Endometrial microvascular endothelial cells (primary cell): Measurements from ENCODE around the gene SAMMSON. TPM values are rescaled to one million over a fixed set of nuclear protein-coding genes. Genes with fewer than 3 reads are reported as not detected.

ENCODE experiments used
- in situ Hi-C: cut with HindIII; loops from 2 replicates; pipeline ENCODE4 v1.10.0; 2017; ENCODE audit warnings: low sequenced_read_pairs, low pct_unique_long_range_greater_than_20kb; ENCODE audit errors: inconsistent ontology term
- total RNA-seq: library from RNA; depleted of rRNA; stranded (reverse); fragments of >200 nt; gene quantifications from one replicate; pipeline ENCODE4 v1.2.3, GENCODE V29; 2015; ENCODE audit errors: inconsistent ontology term

The SAMMSON gene
- total RNA-seq, 1 donor from 2014 or later, result not detected

DNA sequence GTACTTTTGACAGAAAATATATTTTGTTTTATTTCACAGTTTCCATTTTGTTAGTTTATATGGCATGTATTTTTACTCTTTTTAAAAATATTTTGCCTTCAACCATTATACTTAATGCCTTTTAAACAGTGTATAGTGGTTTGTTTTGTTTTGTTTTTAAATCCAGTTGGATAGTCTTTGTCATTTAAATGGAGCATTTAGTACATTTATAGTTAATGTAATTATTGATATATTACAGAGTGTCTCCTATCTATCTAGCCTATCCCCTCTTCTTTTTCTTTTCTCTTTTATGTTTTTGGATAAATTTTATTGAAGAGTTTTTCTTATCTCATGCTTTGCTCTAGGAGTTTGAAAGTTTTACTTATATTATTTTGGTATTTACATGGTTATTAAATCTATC, 3.6 kb downstream of the SAMMSON start:
- in situ Hi-C loops, result no loop called here

DNA sequence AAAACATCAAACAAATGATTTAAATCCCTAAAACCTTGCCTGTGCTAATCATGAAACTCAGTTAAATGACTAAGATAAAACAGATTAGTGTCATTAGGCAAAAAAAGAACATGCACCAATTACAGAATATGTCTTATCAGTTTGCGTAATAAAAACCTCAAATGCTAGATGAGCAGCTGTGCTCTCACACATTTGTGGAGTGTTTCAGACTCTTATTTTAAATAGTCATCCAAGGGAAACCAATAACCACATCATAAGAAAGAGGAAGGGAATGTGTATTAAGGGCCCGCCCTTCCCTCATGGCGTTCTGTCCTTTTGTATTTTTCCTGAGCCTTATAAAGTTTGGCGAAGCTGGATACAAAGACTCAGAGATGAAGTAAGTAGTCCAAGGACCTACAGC, 6.6 kb downstream of the SAMMSON start:
- in situ Hi-C loops, result no loop called here

DNA sequence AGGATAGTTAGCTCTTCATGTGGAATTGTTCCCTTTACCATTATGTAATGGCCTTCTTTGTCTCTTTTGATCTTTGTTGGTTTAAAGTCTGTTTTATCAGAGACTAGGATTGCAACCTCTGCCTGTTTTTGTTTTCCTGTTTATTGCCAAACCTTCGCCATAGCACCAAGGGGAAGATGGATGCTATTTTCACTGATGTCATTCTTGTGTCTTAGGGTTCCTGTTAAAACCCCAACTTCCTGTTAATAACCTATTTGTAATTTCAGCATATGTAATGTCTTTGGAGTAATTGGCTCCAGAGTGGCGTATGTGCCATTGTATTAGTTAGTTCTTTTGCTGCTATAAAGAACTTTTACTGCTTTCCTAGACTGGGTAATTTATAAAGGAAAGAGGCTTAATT, 10.8 kb downstream of the SAMMSON start:
- in situ Hi-C loops, result no loop called here

DNA sequence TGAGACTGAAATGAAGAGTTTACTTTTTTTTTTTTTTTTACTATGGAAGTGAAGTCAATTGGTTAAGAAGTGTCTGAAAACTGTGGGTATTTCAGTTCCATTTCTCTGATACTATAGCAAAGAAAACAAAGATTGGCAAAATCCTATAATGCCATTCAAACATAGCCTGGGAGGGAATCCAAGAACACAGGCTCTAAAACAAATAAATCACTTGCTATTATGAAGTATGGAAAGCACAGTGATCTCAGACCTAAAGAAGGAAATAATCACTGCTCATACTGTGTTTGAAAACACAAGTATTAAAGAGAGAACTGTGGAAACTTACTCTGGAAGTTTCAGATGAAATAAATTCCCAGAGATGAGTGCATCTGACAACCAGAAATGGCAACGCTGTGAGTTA, 12.0 kb downstream of the SAMMSON start:
- in situ Hi-C loops, result no loop called here

DNA sequence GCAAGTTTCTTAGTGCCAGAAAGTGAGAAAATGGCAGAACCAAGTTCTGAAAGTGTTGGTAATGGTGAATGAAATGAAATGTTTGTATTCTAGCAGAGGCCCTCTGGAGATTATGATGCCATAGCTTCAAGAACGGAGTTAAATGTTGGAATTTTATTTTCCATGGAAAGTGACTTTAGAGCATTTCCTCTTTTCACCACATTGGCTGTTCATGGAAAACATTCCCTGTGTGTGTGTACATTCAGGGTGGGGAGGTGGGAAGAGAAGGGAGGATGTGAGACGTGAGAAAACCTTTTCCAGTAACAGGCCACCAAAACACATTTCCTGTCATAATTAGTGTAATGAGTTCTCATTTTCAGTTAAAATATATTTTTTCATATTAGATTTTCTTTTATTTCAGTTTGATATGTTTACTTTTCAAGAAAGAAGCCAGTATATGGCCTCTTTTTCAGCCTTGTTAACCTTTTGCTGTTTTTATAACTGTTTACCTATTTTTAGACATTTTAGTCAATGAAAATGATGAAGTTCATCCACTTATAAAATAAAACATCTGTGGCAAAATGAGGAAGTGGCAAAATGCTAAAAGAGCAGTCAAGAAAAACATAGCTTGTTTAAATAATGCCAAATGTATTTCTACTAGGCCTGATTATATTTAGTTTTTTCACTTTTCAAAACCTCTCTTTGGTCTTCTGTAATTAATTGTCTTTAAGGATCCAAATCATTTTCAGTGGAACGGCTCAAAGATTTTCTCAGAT, 21.6 kb downstream of the SAMMSON start:
- in situ Hi-C loops, result no loop called here

DNA sequence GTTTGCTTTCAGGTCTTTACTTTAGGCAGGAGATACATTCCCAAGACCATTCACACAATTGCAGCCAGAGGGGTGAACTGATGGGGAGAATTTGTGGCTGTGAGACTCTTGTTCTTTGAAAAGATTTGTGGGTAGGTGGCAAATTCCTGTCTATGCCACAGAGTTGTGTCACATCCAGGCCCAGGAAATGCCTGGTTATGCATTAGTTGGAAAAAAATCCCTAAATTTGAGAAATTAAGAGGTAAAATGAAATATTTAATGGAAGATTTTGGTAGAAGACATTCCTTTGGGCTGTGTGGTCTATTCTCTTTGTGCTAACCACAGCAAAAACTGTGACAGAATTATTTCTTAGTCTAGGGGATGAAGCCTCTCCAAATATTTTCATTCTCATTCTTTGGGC, 28.8 kb downstream of the SAMMSON start:
- in situ Hi-C loops, result no loop called here

DNA sequence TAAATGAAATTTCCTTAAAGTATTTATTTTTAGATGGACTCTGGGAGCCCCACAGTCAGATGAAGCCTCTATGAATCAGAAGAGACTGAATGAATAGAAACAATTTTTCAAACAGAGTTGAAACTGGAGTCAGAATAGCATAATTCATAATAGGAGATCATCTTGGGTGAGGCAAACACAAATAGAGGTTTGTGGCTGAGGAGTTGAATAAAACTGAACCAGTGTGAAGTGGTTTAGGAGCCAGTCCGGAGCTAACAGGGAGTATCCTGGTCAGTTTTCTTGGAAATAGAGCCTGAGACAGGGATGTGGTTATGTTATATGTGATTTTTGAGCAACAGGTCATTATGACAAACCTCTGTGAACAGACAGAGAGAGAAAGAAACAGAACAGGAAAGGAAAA, 39.2 kb downstream of the SAMMSON start:
- in situ Hi-C loops, result no loop called here

DNA sequence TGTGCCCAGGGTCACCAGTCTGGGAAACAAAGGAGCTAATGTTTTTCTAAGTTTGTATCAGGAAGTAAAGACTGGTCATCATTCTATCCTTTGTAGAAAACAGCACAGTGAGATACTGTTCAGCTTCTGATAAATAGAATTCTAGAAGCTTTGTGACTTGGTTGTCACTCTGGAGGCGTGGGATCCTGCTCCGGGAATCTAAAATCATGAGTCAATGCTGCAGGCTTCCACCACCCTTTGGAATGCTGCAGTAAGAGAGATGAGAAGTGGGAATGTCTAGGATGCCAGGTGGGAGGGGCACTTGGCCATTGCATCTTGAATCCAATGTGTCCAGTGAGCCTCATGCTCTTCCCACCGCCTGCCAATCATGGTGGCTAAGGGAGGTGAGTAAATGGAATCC, 40.9 kb downstream of the SAMMSON start:
- in situ Hi-C loops, result no loop called here

DNA sequence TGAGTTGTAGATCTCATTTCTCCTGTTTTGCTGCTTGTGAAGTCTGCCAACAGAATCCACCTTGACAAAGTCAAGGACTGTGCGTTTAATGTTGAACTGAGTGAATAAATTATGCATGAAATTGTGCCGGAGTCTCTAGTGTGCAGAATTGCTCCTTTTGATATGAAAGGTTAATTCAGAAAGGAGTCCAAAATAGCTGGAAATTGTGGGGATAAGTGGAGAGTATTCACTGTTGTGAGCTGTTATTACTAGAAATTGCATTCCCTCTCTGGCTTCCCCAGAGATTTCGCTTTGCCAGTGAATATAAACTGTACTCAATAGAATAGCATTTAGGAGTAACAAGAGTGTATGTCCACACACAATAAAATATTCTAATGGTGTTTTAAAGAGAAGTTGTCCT, 43.1 kb downstream of the SAMMSON start:
- in situ Hi-C loops, result no loop called here

DNA sequence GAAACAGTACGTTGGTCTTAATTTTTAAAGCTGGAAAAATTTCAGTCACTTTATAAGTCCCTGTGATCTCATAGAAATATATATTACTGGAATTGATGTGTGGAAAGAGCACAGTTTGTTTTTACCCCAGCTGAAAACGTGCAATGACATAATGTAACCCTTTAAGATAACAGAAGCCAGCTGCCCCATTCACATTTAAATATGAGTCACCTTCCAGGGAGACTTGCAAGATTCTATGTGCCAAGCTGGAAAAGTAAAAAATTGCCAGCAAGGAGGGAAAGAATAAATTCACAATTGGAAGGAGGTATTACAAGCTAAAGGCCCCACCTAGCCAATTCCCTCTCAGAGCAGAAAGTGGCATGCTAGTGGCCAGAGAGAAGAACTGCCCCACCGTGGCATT, 50.2 kb downstream of the SAMMSON start:
- in situ Hi-C loops, result no loop called here

DNA sequence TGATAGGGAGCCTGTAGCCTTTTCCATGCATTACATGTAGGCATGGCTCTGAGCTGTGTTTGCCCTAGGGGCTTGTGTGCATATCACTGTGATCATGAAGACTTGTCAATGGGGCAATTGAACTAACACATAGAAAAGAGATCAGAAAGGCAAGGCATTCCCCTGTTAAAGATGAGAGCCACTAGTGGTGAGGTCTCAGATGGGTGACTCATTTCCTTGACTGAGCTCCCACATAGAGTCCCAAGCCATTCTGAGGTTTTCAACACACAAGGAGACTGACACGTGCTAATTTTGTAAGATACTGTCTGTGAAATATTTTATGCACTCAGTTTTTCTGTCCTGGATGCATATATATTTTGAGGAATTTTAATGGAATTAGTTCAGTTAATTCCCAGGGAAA, 53.8 kb downstream of the SAMMSON start:
- in situ Hi-C loops, result no loop called here

DNA sequence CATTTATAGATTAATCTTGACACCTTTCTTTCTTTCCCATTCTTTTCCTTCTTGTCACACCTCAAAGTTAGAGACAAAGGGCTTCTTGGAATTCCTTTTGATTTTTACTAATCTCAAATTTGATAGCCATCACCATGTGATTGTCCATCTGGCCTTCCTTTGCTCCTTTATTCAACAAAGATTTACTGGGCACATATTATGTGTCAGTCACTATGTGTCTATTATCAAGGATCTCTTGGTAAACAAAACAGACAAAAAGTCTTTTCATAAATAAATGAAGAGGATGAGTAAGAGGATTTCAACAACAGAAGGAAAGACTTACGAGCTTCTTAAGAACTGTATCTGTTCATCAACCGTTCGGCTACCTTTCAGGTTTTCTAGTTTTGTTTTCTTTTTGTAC, 56.5 kb downstream of the SAMMSON start:
- in situ Hi-C loops, result no loop called here

DNA sequence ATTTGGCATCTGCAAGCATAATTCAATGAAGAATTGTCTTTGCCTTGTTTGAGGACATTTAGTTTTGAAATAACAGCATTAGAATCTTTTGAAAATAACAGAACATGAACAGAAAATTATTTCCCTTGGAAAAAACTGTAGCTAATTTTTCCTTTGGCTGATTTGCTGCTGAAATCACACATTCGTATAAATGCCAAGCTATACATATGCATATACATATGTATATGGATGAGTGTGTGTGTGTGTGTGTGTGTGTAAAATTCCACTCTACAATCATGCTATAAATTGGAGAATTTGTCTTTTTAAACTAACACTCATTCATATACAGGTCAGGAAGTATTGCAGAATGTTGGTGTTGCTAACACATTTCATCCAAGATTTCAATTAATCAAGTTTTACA, 57.9 kb downstream of the SAMMSON start:
- in situ Hi-C loops, result no loop called here

DNA sequence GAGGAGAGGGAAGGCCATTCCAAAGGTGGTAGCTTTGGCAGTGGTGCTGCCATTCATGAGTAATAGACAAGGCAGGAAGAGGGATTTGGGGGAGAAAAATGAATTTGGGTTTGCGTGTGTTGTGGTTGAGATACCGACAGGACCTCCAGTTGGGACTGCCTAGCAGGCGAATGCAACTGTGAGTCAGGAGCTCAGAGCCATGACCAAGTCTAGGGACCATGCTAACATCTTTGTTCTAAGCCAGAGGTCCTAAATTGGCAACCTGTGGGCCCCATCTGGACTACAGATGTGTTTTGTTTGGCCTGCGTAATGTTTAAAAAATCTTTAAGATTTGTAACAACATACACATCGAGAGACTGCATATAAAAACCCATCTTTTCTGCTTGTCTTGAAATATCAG, 61.6 kb downstream of the SAMMSON start:
- in situ Hi-C loops, result no loop called here

DNA sequence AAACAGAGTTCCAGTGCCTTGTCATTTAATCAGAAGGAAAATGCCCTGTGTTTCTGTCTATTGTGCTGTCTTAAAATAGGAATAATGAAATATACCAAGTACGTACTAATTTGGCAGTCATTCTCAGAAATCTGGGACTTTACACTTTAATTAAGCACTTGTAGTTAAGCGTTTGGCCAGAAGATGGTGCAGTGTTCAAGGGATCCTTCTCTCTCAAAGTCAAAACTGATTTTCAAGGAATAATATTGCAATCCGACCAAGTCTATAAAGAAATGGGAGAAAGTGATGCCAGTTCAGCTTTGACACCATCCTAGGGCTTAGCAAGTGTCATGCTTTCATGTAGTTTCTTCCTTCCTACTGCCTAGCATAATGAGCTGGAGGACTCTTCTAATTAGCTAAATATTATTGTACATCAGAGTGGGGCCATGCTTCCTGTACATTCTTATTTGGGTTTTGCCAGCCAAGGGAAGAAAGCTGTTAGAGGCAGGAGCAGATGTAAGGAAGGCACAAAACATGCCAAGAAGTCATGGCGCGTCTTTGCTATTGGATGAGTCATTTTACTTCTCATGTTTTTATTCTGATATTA, 64.8 kb downstream of the SAMMSON start:
- in situ Hi-C loops, result no loop called here

DNA sequence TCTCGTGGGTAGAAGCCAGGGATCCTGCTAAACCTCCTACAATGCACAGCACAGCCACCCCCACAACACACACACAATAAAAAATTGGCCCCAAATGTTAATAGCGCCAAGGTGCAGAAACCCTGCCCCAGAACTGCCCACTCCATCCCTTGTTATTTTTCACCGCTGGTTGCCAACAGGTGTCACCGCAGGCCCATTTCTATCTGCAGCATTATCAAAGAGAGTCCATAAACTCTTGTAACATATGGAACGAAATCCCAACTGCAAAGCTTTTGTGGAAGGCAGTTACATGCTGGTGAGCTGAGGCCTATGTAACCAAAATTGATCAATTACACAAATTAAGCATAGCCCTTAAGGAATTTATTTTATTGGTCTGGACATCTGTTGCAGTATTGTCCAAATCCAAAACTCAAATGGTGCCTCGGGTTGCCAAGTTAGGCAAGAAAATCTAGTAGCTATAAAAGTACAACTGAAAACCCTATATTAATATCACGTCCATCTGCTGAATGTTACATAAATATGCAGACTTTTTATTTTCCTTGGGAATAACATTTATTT, 66.2 kb downstream of the SAMMSON start:
- in situ Hi-C loops, result no loop called here

DNA sequence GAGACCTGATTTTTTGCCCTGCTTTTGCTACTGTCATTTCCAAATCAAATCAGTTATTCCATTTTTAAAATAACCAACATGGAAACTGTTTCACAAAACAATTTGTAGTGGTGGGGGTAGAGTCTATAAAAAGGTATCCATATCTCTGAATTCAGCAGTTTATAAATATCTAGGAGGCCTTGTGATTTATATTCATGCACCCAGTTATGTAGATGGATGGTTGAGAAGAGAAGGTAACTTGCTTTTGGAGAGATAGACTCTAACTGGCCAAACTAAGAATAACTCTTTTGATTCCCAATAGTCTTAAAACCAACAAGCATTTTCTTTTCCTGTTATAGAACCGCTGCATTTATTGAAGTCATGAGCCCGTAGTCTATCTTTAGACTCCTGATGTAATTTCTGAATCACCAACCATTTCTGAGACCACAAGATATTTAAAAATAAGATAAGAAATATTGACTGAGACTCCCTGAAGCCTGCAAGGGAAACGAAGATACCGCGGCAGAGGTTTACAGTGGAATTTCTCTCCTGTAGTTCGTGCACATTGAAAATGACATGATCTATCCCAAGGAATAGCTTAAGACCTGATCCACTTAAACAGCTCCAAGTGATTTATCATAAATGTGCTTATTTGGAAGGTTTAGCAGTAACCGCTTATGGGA, 68.5 kb downstream of the SAMMSON start:
- in situ Hi-C loops, result no loop called here

DNA sequence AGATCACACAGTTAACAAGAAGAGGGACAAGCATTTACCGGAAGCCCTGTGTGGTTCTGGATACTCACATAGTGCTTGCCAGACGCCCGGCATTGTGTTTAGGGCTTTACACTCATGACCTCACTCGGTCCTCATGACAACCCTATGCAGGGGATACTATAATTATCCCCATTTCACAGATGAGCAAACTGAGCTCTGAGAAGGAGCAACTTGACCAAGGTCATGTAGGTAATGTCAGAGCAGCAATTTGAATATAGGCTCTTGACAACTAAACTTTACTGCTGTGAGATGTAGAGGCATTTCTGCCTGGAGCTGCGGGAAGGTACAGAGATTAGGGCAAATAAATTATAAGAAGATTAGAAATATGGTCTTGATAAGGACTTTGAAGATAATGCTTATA, 70.0 kb downstream of the SAMMSON start:
- in situ Hi-C loops, result no loop called here

DNA sequence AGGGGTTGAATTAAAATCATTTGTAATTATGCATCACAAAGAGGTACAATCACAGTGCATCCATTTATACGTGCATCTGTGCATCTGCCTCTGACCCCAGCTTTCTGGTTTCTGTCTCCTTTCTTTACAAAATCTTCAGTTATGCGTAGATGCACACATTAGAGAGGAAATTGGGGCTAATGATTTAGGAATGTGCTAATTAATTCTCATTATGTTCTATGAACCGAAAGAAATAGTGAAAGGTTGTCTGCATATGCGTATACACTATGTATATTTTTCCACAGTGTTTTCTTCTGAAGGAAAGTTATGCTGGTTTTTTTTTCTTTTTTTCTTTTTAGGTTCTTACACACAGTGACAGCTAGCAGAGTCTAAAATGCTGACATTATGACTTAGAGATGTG, 71.6 kb downstream of the SAMMSON start:
- in situ Hi-C loops, result no loop called here

DNA sequence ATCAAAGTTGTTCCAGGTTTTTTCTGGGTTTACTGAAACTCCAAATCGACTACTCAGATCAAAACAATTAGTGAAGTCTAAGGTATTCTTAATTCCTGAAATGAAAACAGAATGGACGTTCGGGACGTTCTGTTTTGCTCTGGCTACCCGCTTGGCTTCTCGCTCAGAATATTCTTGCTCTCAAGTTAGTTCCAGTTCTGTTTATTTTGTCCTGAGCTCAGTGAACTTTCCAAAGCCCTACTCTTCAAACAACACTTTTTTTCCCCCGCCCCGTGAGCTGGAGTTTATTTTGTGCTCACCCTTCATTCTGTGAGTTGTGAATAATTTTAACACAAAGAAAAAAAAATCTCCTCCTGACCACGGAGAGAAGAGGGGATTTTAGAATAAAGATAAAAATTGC, 72.6 kb downstream of the SAMMSON start:
- in situ Hi-C loops, result no loop called here
